ENCODE results near the gene LRRC45. TPM values are rescaled to one million over a fixed set of nuclear protein-coding genes. Genes with fewer than 3 reads are reported as not detected.

The LRRC45 gene
- total and polyA plus RNA-seq, 2 of the 4 experiments (the other 2 are of a cell fraction) = 7.2 to 10.2 TPM

DNA sequence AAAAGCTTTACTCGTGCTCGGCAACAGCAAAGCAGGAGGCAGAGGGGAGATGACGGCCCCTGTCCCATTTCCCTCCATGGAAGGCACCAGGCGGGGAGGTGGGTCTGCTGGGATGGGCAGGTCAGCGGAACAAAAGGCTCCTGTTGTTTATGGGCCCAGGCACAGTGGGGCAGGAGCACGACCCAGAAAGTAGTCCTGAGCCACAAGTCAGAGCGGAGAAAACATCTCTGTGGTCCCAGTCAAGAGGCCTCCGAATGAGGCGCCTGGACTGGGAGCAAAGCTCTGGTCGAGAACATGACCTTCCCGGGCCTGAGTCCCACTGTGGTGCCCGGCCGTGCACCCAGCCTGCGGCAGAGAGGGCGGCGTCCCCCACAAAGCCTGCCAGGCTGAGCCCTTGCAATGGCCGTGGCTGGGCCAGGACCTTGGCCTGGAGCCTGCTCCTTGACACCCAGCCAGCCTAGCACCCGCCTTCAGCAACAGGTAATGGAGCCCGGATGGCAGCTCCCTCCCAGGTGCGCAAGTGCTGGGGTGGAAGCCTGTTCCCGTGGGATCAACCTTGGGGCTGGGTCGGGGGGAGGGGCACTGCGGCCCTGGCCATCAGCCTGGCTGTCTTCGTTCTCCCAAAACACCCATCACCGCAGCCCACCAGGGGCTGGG lies 24.9 kb downstream of the LRRC45 start:
- Histone ChIP-seq H3K18ac (ENCODE audit: low read depth, low read length) (no peak overlapping the region), H3K14ac (replicated peaks; ENCODE audit: low read depth, low read length) (no peak overlapping the region), H3K4ac (ENCODE audit: low read depth, low read length) (no peak overlapping the region), H3K4me2 (ENCODE audit: low read depth, low read length) (no peak overlapping the region), H2BK15ac (ENCODE audit: low read depth, low read length) (no peak overlapping the region), H3K36me3 (ENCODE audit: control insufficient read depth, insufficient read depth, low read length) (peaks cover 30% of the 10 kb centered on the region), H3K79me1 (ENCODE audit: low read depth in 1 of 2, low read length in 2 of 2) (peaks cover 10 to 26% of the 10 kb centered on the region in 2 experiments), H3K4me1 (ENCODE audit: control insufficient read depth, insufficient read depth, low read length) (peaks cover 14% of the 10 kb centered on the region), H3K23ac (ENCODE audit: low read depth, low read length) (no peak overlapping the region), H2AK9ac (replicated peaks; ENCODE audit: low read depth, low read length, poor library complexity) (no peak overlapping the region), H3K9me1 (ENCODE audit: insufficient read depth, low read length) (peaks cover 7% of the 10 kb centered on the region), H3K27ac (ENCODE audit: insufficient read depth, low read length) (no peak overlapping the region), H3K9ac (ENCODE audit: low read depth, low read length) (no peak overlapping the region), H3K27me3 (ENCODE audit: control insufficient read depth, insufficient read depth, low read length) (no peaks in the 10 kb centered on the region), H3K56ac (ENCODE audit: extremely low read depth, insufficient read depth, low read length) (no peak overlapping the region), H2AK5ac (ENCODE audit: low read depth, low read length) (no peak overlapping the region), H2BK5ac (ENCODE audit: low read depth, low read length, poor library complexity, severe bottlenecking) (no peak overlapping the region), H3K9me3 (ENCODE audit: control insufficient read depth, insufficient read depth, low read length) (no peaks in the 10 kb centered on the region), H3K4me3 (ENCODE audit: insufficient read depth, low read depth, low read length) (no peak overlapping the region), H4K8ac (ENCODE audit: low read depth in 2 of 2, low read length in 2 of 2) (no peak overlapping the region), H2BK20ac (ENCODE audit: low read depth, low read length) (no peak overlapping the region), H4K5ac (ENCODE audit: low read depth, low read length) (no peak overlapping the region), H2BK120ac (ENCODE audit: low read depth, low read length) (no peak overlapping the region), H4K91ac (ENCODE audit: insufficient read depth, low read depth, low read length) (no peak overlapping the region), H4K20me1 (ENCODE audit: insufficient read depth, low read length) (peaks cover 4% of the 10 kb centered on the region), H2AFZ (replicated peaks; ENCODE audit: low read length, poor library complexity) (no peak overlapping the region)
- BruUV-seq (replicated peaks) = no TSS peak
- no peak for TF ChIP-seq MAFK (IDR thresholded peaks at IDR 0.05; ENCODE audit: low read depth, low read length)
- no peak for TF ChIP-seq POLR2A (IDR thresholded peaks at IDR 0.05; ENCODE audit: low read depth, low read length)
- TF ChIP-seq, protein P1, sequence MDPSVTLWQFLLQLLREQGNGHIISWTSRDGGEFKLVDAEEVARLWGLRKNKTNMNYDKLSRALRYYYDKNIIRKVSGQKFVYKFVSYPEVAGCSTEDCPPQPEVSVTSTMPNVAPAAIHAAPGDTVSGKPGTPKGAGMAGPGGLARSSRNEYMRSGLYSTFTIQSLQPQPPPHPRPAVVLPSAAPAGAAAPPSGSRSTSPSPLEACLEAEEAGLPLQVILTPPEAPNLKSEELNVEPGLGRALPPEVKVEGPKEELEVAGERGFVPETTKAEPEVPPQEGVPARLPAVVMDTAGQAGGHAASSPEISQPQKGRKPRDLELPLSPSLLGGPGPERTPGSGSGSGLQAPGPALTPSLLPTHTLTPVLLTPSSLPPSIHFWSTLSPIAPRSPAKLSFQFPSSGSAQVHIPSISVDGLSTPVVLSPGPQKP (IDR thresholded peaks at IDR 0.05; ENCODE audit: borderline replicate concordance, low read depth, low read length) = no peak
- no peak for TF ChIP-seq NFE2L2 (IDR thresholded peaks at IDR 0.05; ENCODE audit: low read depth, low read length)
- TF ChIP-seq RAD21 (IDR thresholded peaks at IDR 0.05; ENCODE audit: low read length) = no peak
- TF ChIP-seq RFX5 (IDR thresholded peaks at IDR 0.05; ENCODE audit: low read depth, low read length) = no peak
- no peak for TF ChIP-seq CEBPB (IDR thresholded peaks at IDR 0.05; ENCODE audit: low read depth, low read length)
- TF ChIP-seq MXI1 (IDR thresholded peaks at IDR 0.05; ENCODE audit: borderline replicate concordance, low read depth, low read length) = no peak
- no peak for TF ChIP-seq RCOR1 (IDR thresholded peaks at IDR 0.05; ENCODE audit: insufficient replicate concordance, low read length)
- TF ChIP-seq CHD1 (IDR thresholded peaks at IDR 0.05; ENCODE audit: low read depth, low read length) = no peak
- TF ChIP-seq MAZ (IDR thresholded peaks at IDR 0.05; ENCODE audit: borderline replicate concordance, low read depth, low read length) = no peak
- dilution Hi-C loops (cut with HindIII; ENCODE audit: low sequenced_read_pairs, unreplicated experiment) (no loop called here), intact Hi-C loops (cut with micrococcal nuclease) (no loop called here), in situ Hi-C loops (cut with MboI; ENCODE audit: low sequenced_read_pairs) (no loop called here)
- 97% methylated on average over 12 of the region's 25 CpGs; no CpG with 5 or more reads in 1 of the 2 experiments for WGBS, 2 experiments (ENCODE audit: extremely low coverage in 2 of 2, insufficient read length in 1 of 2)
- ChIA-PET POLR2A (ENCODE audit: unreplicated experiment) (interaction anchor here (0.5 kb wide), 1 partner anchor 88 kb away, joined by 5 read pairs; no protein-coding TSS in a partner anchor), CTCF (no interaction called here)
- no peak for ATAC-seq (ENCODE audit: low read depth)
- DNase-seq = no peak

All from IMR-90 (cell line).